SK-N-MC (cell line): Measurements from ENCODE around the gene CENPC.

Source experiments
- EZH2 ChIP-seq: fragments of 200-600 bp; sonication (generic); IDR thresholded peaks from one replicate; pipeline ENCODE4 v1.6.1; 2017; ENCODE audit warnings: antibody characterized with exemption
- POLR2AphosphoS5 ChIP-seq: IDR thresholded peaks from 2 replicates; pipeline ENCODE4 v1.6.1; 2012; ENCODE audit warnings: mild to moderate bottlenecking, low read depth, low read length, borderline replicate concordance

- no peak for TF ChIP-seq POLR2AphosphoS5
- TF ChIP-seq EZH2 = no peak
These were observed 106.3 kb downstream of the CENPC start for GRCh38 chr4:67438975-67439374.
